ENCODE data around the gene BPIFB6.

The BPIFB6 gene

DNA sequence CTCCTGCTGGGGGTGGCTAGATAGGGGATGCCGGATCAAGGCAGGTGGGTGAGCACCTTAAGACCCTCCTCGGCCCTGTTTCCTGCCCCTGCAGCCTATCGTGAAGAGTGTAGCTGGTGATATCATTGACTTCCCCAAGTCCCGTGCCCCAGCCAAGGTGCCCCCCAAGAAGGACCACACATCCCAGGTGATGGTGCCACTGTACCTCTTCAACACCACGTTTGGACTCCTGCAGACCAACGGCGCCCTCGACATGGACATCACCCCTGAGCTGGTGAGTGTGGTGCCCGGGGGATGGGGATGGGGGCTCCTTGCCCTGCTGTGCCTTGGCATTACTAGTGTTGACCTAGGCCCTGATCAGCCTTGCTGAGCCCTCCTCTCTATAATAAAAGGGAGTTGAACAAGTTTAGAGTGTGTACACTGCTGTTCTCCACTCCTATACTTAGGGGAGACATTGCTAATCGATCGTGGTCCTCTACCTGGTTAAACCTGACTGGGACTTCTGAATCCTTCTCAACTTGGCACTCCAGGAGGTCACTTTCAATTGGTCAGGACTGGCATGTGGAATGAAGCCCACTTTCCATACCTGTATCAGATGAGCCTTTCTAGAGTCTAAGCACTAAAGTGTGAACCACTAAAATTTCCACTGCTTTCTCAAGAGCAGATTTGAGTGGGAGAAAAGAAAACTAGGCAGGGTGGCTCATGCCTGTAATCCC is 33.3 kb downstream of the BPIFB6 start:
- DNase-seq (ENCODE audit: low read depth): no peak

GRCh38 chr20:33065785-33066184 is 34.3 kb downstream of the BPIFB6 start:
- no peak for DNase-seq (ENCODE audit: low read depth)

GRCh38 chr20:33067806-33068205 is 36.4 kb downstream of the BPIFB6 start:
- no peak for DNase-seq (ENCODE audit: low read depth)

GRCh38 chr20:33068251-33068939 is 36.9 kb downstream of the BPIFB6 start:
- no peak for DNase-seq (ENCODE audit: low read depth)

- DNase-seq (ENCODE audit: low read depth): no peak
Observed at GRCh38 chr20:33069673-33070072, 38.2 kb downstream of the BPIFB6 start.

GRCh38 chr20:33070111-33071053 is 38.9 kb downstream of the BPIFB6 start:
- no peak for DNase-seq (ENCODE audit: low read depth)

- no peak for DNase-seq (ENCODE audit: low read depth)
Observed at GRCh38 chr20:33071198-33071597, 39.8 kb downstream of the BPIFB6 start.

- no peak for DNase-seq (ENCODE audit: low read depth)
Observed at GRCh38 chr20:33072362-33072761, 40.9 kb downstream of the BPIFB6 start.

- no peak for DNase-seq (ENCODE audit: low read depth)
Observed at GRCh38 chr20:33072813-33073212, 41.4 kb downstream of the BPIFB6 start.

DNA sequence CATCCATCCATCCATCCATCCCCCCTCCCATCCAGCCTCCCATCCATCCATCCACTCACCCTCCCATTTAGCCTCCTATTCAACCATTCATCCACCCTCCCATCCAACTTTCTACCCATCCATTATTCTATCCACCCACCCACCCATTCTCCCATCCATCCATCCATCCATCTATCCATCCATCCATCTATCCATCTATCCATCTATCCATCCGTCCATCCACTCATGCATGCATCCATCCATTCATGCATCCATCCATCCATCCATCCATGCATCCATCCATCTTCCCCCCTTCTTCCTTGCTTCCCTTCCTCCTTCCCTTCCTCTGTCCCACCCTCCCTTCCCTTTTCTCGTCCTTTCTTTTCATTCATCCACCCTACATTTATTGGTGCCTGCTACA is 43.2 kb downstream of the BPIFB6 start:
- DNase-seq (ENCODE audit: low read depth): no peak

DNA sequence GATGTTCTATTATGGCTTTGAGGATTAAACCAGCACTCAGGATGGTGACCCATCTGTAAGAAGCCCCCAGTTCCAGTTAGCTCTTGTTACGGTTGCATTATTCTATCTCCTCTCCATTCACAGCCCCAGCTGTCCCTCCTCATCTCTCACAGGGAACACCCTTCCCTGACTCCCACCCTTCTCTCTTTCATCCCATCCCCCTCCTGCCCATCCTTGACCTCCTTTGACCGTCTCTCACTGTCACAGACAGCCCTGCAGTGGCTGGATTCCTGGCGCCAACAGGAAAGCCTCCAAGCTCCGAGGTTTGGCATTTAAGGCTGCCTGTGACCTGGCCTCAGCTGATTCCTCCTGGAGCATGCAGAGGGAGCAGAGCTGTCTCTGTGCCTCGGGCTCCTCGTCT is 43.8 kb downstream of the BPIFB6 start:
- no peak for DNase-seq (ENCODE audit: low read depth)

- no peak for DNase-seq (ENCODE audit: low read depth)
Observed at GRCh38 chr20:33076662-33077372, 45.4 kb downstream of the BPIFB6 start.

DNA sequence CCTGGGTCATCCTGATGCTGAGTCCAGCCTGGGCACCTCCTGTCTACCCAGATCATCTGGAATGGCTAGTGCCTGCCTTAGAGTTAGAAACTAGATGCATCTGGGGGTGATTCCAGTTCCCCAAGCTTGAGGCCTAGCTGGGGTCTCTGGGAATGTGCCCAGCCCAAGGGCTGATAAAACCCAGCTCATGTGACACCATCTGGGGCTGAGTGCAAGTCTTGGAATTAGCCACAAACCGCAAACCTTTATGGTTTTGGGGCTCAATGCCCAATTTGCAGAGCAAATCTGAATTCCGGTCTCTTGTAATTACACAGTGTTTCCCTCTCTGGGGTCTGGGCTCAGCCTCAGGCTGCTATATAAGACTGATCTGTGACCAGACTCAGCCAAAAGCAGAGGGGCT is 47.8 kb downstream of the BPIFB6 start, which contains the start of gene BPIFB4:
Gene BPIFB4 (plus strand): TSS at position 385 of the 400 bp plus-strand sequence. CDS start 1,884 bp downstream, outside the sequence.
- no peak for DNase-seq (ENCODE audit: low read depth)

GRCh38 chr20:33081411-33082154 is 50.1 kb downstream of the BPIFB6 start:
- DNase-seq (ENCODE audit: low read depth): no peak

GRCh38 chr20:33082546-33082945 is 51.1 kb downstream of the BPIFB6 start:
- no peak for DNase-seq (ENCODE audit: low read depth)

- DNase-seq (ENCODE audit: low read depth): no peak
Observed at GRCh38 chr20:33083544-33084340, 52.3 kb downstream of the BPIFB6 start.

DNA sequence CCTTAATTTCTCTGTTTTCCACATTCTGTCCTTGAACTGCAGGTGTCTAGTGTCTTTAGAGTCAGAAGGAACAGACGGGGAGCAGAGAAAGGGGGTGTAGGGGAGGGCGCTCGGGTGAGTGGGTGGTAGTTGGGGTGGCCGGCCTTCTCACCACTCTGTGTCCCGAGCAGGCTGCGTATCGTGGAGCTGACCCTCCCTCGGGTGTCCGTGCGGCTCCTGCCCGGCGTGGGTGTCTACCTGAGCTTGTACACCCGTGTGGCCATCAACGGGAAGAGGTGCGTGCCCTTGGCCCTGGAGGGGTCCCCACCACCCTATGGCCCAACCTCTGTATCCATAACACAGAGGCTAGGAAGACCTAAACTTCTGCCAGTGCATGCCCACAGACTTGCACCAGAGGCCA is 53.3 kb downstream of the BPIFB6 start:
- DNase-seq (ENCODE audit: low read depth): no peak

DNA sequence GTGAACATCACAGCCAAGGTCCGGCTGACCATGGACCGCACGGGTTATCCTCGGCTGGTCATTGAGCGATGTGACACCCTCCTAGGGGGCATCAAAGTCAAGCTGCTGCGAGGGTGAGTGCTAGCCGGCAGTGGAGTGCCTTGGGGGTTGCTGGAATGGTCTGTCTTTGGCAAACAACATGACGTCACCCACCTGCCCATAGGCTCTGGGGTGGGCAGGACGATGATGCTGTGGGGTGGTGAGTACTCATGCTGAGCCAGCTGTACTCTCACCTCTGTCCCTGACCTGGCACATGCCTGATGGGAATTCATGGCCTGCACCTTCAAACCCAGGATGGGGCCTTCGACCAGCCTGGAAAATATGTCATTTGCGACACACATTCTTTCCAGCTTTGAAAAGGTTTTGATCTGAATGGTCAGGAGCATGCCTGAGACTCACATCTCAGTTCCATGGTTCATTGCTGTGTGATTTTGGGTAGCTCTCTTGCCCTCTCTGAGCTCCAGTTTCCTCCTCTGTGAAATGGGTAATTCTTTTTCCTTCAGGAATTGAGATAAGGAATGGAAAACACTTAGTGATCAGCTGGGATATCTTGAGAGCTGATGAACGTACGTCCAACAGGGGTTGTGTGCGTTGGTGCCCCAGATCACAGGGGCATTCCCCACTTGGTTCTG is 54.7 kb downstream of the BPIFB6 start:
- DNase-seq (ENCODE audit: low read depth): no peak

- no peak for DNase-seq (ENCODE audit: low read depth)
Observed at GRCh38 chr20:33091147-33091546, 59.7 kb downstream of the BPIFB6 start.

GRCh38 chr20:33091693-33092092 is 60.2 kb downstream of the BPIFB6 start:
- DNase-seq (ENCODE audit: low read depth): no peak
